Panc1 (cell line): ENCODE results near the gene PML. TPM values are rescaled to one million over a fixed set of nuclear protein-coding genes. Genes with fewer than 3 reads are reported as not detected.
A peak's percentile ranks its signal among the peaks of the same experiment; 100 is the strongest.

Source experiments
- ATAC-seq: fragments of 200-7000 bp; cut with Tn5 transposase; 2 replicates; pipeline ENCODE4 v1.9.1; 2020; ENCODE audit warnings: mild to moderate bottlenecking, moderate library complexity
- BruUV-seq: library from RNA; stranded (reverse); fragments of 400-500 nt; replicated peaks from 2 replicates; lab custom pipeline; 2021; lab: Mats Ljungman, UMichigan
- CTCF ChIA-PET: fragments of 300-600 bp; sonication (Branson Sonifier 250); formaldehyde crosslinking; loops from one replicate; lab custom pipeline; 2022; ENCODE audit warnings: antibody characterized with exemption; lab: Charles Lee
- POLR2A ChIA-PET: fragments of 300-600 bp; sonication (Branson Sonifier 250); formaldehyde crosslinking; loops from one replicate; lab custom pipeline; 2022; ENCODE audit warnings: antibody characterized with exemption; lab: Charles Lee
- DNase-seq: peaks from one replicate; pipeline ENCODE4 v3.0.0-alpha.2; 2010; ENCODE audit warnings: low read depth, low spot score
- H3K27ac ChIP-seq: 2 replicates; pipeline ENCODE4 v1.5.1; 2011; ENCODE audit warnings: mild to moderate bottlenecking, low read length, inconsistent platforms
- H3K27me3 ChIP-seq: fragments of 200-500 bp; sonication (Bioruptor generic); 2 replicates; pipeline ENCODE4 v1.6.0; 2014; ENCODE audit warnings: low read length, inconsistent platforms; ENCODE audit not compliant: control insufficient read depth, insufficient read depth
- H3K36me3 ChIP-seq: fragments of 200-500 bp; sonication (Bioruptor generic); 2 replicates; pipeline ENCODE4 v1.5.1; 2014; ENCODE audit warnings: inconsistent platforms, mild to moderate bottlenecking, low read length, moderate library complexity; ENCODE audit not compliant: control insufficient read depth, insufficient read depth
- H3K4me1 ChIP-seq: 2 replicates; pipeline ENCODE4 v1.5.1; 2011; ENCODE audit warnings: inconsistent platforms, mild to moderate bottlenecking, low read length, moderate library complexity; ENCODE audit not compliant: control insufficient read depth, insufficient read depth
- H3K4me3 ChIP-seq, 2 experiments: 2 replicates each; pipeline ENCODE4 v1.5.1; 2011 to 2012; ENCODE audit warnings: low read depth in 2 of 2, low read length in 2 of 2, mild to moderate bottlenecking in 2 of 2, inconsistent platforms in 1 of 2, moderate library complexity in 1 of 2
- H3K9me3 ChIP-seq: fragments of 200-500 bp; sonication (Bioruptor generic); 2 replicates; pipeline ENCODE4 v1.5.1; 2014; ENCODE audit warnings: low read depth, mild to moderate bottlenecking, inconsistent platforms, low read length, moderate library complexity; ENCODE audit not compliant: control insufficient read depth, insufficient read depth
- POLR2AphosphoS5 ChIP-seq: IDR thresholded peaks from 2 replicates; pipeline ENCODE4 v1.6.1; 2012; ENCODE audit warnings: mild to moderate bottlenecking, low read depth, low read length, moderate library complexity
- SIN3A ChIP-seq: IDR thresholded peaks from 2 replicates; pipeline ENCODE4 v1.6.1; 2012; ENCODE audit warnings: low read depth, mild to moderate bottlenecking, low read length, moderate library complexity, borderline replicate concordance; ENCODE audit not compliant: insufficient read depth
- TCF7L2 ChIP-seq: IDR thresholded peaks from 2 replicates; pipeline ENCODE4 v1.6.1; 2011; ENCODE audit warnings: mild to moderate bottlenecking, low read depth, low read length, inconsistent platforms
- in situ Hi-C: cut with HindIII; loops from 2 replicates; pipeline ENCODE4 v1.10.0; 2016; ENCODE audit warnings: low sequenced_read_pairs, low pct_unique_long_range_greater_than_20kb
- intact Hi-C: fragments of 100-400 bp; cut with micrococcal nuclease; formaldehyde crosslinking; loops from one replicate; pipeline ENCODE4 v1.10.0; 2022; ENCODE audit not compliant: unreplicated experiment
- total RNA-seq: library from RNA; stranded (reverse); gene quantifications from one replicate; pipeline ENCODE4 v1.2.1, GENCODE V29; 2021; ENCODE audit not compliant: unreplicated experiment
- TF ChIP-seq, protein P1 (sequence below): fragments of 450-650 bp; IDR thresholded peaks from 2 replicates; pipeline ENCODE4 v1.5.1; 2017; ENCODE audit warnings: mild to moderate bottlenecking
- TF ChIP-seq, protein P2 (sequence below), 2 experiments: IDR thresholded peaks; 2 replicates each; pipeline ENCODE4 v1.6.1; 2011 to 2012; ENCODE audit warnings: low read depth in 2 of 2, control low read depth in 1 of 2, low read length in 1 of 2, mild to moderate bottlenecking in 1 of 2, moderate library complexity in 1 of 2; ENCODE audit not compliant: insufficient read depth in 1 of 2

Gene PML
- total RNA-seq, 1 experiment from 2014 or later, result 52.2 TPM

DNA sequence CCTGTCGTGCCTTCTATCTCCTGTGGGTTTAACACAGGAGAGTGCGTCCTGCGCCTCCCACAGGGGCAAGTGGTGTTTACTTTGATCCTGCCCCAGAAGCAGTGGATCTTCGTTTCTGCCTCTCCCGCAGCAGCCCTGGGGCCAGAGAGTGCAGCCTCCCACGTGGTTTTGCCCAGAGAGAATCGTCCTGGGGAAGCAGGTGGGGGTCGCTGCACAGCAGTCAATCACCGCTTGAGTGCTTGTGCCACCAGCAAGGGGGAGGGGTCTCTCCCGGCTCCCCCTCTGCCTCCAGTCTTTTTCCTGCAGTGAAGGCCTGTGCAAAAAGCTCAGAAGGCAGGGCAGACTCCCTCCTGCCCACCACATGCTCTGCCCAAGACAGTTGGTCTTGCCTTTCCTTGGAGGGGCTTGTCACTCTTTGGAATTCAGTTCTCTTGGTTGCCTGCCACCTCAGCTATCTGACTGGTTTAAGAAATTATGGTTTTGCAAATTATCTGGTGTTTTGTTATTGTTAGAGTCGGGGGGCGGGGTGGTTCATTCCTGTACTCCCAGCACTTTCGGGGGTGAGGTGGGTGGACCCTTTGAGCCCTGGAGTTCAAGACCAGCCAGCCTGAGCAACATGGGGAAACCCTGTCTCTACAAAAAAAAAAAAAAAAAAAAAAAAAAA, 29.3 kb upstream of the PML start:
- intact Hi-C loops, result no loop called here
- no peak for TF ChIP-seq POLR2AphosphoS5
- TF ChIP-seq TCF7L2, result peak; percentile 66; the same call in 1 of the 2 replicates
- TF ChIP-seq, protein P1, sequence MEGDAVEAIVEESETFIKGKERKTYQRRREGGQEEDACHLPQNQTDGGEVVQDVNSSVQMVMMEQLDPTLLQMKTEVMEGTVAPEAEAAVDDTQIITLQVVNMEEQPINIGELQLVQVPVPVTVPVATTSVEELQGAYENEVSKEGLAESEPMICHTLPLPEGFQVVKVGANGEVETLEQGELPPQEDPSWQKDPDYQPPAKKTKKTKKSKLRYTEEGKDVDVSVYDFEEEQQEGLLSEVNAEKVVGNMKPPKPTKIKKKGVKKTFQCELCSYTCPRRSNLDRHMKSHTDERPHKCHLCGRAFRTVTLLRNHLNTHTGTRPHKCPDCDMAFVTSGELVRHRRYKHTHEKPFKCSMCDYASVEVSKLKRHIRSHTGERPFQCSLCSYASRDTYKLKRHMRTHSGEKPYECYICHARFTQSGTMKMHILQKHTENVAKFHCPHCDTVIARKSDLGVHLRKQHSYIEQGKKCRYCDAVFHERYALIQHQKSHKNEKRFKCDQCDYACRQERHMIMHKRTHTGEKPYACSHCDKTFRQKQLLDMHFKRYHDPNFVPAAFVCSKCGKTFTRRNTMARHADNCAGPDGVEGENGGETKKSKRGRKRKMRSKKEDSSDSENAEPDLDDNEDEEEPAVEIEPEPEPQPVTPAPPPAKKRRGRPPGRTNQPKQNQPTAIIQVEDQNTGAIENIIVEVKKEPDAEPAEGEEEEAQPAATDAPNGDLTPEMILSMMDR, result peak; percentile 79
- TF ChIP-seq, protein P2, sequence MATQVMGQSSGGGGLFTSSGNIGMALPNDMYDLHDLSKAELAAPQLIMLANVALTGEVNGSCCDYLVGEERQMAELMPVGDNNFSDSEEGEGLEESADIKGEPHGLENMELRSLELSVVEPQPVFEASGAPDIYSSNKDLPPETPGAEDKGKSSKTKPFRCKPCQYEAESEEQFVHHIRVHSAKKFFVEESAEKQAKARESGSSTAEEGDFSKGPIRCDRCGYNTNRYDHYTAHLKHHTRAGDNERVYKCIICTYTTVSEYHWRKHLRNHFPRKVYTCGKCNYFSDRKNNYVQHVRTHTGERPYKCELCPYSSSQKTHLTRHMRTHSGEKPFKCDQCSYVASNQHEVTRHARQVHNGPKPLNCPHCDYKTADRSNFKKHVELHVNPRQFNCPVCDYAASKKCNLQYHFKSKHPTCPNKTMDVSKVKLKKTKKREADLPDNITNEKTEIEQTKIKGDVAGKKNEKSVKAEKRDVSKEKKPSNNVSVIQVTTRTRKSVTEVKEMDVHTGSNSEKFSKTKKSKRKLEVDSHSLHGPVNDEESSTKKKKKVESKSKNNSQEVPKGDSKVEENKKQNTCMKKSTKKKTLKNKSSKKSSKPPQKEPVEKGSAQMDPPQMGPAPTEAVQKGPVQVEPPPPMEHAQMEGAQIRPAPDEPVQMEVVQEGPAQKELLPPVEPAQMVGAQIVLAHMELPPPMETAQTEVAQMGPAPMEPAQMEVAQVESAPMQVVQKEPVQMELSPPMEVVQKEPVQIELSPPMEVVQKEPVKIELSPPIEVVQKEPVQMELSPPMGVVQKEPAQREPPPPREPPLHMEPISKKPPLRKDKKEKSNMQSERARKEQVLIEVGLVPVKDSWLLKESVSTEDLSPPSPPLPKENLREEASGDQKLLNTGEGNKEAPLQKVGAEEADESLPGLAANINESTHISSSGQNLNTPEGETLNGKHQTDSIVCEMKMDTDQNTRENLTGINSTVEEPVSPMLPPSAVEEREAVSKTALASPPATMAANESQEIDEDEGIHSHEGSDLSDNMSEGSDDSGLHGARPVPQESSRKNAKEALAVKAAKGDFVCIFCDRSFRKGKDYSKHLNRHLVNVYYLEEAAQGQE (IDR thresholded peaks at IDR 0.05; ENCODE audit: insufficient read depth in 1 of 2, low read depth in 2 of 2, low read length in 1 of 2), result no peak
- TF ChIP-seq SIN3A, result no peak
- in situ Hi-C loops, result no loop called here
- BruUV-seq, result no TSS peak
- H3K27ac ChIP-seq, result no peak overlapping the region
- CTCF ChIA-PET, result interaction anchor here (0.6 to 2.5 kb wide), 4 partner anchors 14 to 397 kb away, joined by 3 to 13 read pairs (median 6); no protein-coding TSS in a partner anchor
- peak; percentile 72 for ATAC-seq
- POLR2A ChIA-PET, result no interaction called here
- no peaks in the 10 kb centered on the region for H3K27me3 ChIP-seq
- no peaks in the 10 kb centered on the region for H3K9me3 ChIP-seq
- no peaks in the 10 kb centered on the region for H3K36me3 ChIP-seq
- DNase-seq, result no peak
- H3K4me3 ChIP-seq, result peak overlapping the region in 1 of 2 experiments; percentile 31; a peak in 2 of 4 replicates
- H3K4me1 ChIP-seq, result no peaks in the 10 kb centered on the region

DNA sequence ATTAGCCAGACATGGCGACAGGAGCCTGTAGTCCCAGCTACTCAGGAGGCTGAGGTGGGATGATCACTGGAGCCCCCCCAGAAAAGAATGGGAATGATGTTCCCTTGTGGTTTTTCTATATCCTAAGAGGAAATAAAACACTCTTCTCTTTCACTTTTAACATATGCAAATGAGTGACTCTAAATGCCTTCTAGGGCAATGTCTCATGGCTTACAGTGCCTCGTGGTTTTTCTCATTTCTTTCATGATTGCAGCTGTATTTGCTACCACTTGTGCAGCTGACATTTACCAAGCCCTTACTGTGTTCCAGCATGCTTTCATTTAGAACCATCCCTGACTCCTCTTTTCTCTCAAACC, 28.8 kb upstream of the PML start:
- Histone ChIP-seq H3K9me3 (no peaks in the 10 kb centered on the region), H3K36me3 (no peaks in the 10 kb centered on the region), H3K4me3 (no peak overlapping the region), H3K4me1 (no peaks in the 10 kb centered on the region), H3K27ac (no peak overlapping the region), H3K27me3 (no peaks in the 10 kb centered on the region)
- intact Hi-C loops (no loop called here), in situ Hi-C loops (no loop called here)
- CTCF ChIA-PET, result interaction anchor here (2.5 kb wide), 1 partner anchor 15 kb away, joined by 13 read pairs; no protein-coding TSS in a partner anchor
- DNase-seq (no peak), ATAC-seq (no peak)
- no TSS peak for BruUV-seq
- POLR2A ChIA-PET, result no interaction called here
- TF ChIP-seq POLR2AphosphoS5, result no peak
- TF ChIP-seq, protein P1, result no peak
- no peak for TF ChIP-seq SIN3A
- no peak for TF ChIP-seq TCF7L2
- TF ChIP-seq, protein P2 (IDR thresholded peaks at IDR 0.05; ENCODE audit: insufficient read depth in 1 of 2, low read depth in 2 of 2, low read length in 1 of 2), result no peak
